GM18951 (cell line): ENCODE data around the gene TAP1.
"Not testable (repeated sequence)": the region's sequence is repeated elsewhere in the genome, so short reads cannot be mapped to it uniquely, and the experiment has no call there.

Source experiments
- POLR2A ChIP-seq: IDR thresholded peaks from 4 replicates; pipeline ENCODE4 v1.6.1; 2011; ENCODE audit warnings: mild to moderate bottlenecking; ENCODE audit not compliant: insufficient read length, insufficient read depth; ENCODE audit errors: extremely low read depth
- in situ Hi-C: fragments of 300-500 bp; cut with MboI; formaldehyde crosslinking; loops from one replicate; pipeline ENCODE4 v1.12.0; 2022; ENCODE audit warnings: low sequenced_read_pairs, mixed read lengths, inconsistent platforms; ENCODE audit not compliant: unreplicated experiment

The TAP1 gene, protein sequence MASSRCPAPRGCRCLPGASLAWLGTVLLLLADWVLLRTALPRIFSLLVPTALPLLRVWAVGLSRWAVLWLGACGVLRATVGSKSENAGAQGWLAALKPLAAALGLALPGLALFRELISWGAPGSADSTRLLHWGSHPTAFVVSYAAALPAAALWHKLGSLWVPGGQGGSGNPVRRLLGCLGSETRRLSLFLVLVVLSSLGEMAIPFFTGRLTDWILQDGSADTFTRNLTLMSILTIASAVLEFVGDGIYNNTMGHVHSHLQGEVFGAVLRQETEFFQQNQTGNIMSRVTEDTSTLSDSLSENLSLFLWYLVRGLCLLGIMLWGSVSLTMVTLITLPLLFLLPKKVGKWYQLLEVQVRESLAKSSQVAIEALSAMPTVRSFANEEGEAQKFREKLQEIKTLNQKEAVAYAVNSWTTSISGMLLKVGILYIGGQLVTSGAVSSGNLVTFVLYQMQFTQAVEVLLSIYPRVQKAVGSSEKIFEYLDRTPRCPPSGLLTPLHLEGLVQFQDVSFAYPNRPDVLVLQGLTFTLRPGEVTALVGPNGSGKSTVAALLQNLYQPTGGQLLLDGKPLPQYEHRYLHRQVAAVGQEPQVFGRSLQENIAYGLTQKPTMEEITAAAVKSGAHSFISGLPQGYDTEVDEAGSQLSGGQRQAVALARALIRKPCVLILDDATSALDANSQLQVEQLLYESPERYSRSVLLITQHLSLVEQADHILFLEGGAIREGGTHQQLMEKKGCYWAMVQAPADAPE

DNA sequence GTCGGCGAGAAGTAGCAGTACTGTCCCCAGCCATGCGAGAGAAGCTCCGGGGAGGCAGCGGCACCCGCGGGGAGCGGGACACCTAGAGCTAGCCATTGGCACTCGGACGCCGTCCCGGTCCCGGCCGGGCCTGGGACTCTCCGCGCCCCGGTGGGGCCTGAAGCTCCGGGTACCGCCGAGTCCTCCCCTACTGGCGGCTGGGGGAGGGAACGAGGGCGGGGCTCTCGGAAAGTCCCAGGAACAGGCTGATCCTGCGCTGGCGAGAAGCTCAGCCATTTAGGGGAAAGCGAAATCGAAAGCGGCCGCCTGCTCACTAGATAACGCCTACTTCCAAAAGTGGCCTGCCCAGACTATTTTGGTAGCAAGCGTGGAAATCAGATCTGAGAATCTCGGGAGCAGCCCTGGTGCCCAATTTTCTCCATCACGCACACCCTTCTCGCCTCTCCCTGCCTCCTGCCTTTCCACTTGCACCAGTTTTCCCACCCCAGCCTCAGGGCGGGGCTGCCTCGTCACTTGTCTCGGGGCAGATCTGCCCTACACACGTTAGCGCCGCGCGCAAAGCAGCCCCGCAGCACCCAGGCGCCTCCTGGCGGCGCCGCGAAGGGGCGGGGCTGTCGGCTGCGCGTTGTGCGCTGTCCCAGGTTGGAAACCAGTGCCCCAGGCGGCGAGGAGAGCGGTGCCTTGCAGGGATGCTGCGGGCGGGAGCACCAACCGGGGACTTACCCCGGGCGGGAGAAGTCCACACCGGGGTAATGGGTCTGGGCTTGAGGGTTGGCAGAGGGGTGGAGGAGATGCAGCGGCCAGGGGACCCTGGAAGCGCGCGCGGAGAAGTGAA is at the start of gene TAP1, which contains the start of gene PSMB9:
TSS of gene TAP1 (minus strand) at position 164 of the 835 bp plus-strand sequence. CDS start at position 96, 68 bp downstream.
TSS of gene PSMB9 (plus strand) at position 652 of the 835 bp plus-strand sequence. CDS start at position 690, 38 bp downstream.
- in situ Hi-C loops = no loop called here
- peak; percentile 95 for TF ChIP-seq POLR2A

DNA sequence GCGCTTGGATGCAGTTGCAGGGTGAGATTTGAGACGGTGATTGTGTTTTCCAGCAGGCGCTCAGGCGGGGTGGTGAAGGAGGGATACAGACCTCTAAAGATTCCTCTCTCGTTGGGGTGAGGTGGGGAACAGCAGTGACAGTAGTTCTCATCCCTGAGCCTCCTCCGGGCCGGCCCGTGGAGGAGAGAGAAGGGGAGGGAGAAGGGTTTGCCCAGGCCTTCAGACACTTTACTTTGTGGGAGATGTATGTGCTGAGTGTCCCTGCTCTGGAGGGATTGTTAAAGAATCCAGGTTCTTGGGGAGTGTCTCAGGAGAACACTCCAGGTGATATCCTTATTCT is 41.5 kb upstream of the TAP1 start:
- in situ Hi-C loops = no loop called here
- TF ChIP-seq POLR2A = no peak

DNA sequence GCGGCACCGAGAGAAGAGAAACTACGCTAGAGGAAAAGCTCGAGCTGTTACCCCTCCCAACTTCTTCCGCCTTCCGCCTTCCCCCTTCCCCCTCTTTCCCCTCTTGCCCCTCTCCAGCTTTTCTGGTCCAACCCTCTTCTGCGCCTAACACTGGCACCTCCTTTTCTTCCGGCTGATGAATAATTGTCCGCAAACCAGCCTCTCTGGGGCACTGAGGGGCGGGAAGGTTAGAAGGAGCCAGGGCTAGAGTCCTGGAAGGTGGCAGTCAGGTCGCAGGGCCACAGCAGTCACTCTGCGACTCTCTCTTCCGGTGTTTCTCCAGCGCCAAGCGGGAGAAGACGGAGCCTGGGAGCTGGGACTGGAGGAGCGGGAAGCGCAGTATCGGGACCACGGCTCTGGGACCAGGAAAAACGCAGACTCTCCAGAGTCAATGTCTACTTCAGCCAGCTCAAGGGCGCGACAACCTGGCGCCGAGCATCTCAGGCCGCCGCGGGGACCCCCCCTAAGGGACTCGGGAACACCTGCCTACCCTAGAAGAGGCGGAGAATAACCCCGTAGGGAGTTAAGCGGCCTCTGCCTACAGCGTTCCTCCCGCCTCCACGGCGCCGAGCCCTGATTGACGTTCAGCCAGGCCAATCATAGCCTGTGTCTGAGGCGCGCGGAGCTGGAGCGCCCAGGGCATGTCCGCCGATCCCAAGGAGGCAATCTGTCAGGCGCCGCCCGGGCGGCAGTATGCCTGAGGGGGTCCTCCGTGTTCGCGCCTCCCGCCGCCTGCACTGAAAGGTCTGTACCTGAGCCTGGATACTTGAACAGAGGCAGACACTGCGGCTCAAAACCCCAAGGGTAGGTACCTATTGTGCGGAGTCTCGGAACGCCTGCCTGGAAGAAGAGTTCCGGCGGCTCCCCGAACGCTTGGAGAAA is 40.8 kb upstream of the TAP1 start:
- peak; percentile 85 for TF ChIP-seq POLR2A
- in situ Hi-C loops = no loop called here

DNA sequence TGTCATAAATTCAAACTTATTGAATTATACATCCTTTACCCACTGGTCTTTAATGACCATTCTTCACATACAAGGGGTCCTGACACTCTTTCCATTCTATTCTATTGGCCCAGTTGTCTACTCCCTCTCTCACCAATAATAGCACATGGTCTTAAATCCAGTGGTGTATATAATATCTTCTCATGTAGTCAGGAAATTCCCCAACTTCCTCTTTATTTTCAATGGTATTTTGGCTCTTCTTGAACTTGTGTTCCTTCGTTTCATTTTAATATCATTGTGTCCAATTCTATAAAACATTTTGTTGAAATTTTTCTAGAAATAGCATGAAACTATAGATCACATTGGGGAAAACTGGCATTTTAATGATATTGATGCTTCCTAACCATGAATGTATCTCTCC is 37.3 kb upstream of the TAP1 start:
- TF ChIP-seq POLR2A = no peak

DNA sequence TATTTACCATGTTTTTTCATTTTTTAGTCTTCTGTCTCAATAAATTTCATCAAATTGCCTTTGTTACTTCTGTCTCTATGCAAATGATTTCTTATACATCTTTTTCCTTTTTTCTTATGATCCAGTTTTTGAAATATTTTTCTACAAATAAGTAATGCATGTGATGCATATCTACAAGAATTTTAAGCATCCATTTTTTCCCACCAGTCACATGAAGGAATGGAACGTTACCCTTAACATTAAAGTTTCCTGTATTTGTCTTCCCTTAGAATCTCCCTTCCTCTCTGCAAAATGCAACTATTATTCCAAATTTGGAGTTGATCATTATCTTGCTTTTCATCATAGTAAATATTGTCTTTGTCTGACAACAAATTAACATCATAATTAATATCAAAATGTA is 36.0 kb upstream of the TAP1 start:
- in situ Hi-C loops = loop anchor here (5.0 kb wide), 2 partner anchors 53 to 83 kb away; partner anchors contain the start of gene HLA-DMB
- TF ChIP-seq POLR2A = no peak

More for the DNA sequence above, 37.3 kb upstream of the TAP1 start:
- in situ Hi-C loops = no loop called here

DNA sequence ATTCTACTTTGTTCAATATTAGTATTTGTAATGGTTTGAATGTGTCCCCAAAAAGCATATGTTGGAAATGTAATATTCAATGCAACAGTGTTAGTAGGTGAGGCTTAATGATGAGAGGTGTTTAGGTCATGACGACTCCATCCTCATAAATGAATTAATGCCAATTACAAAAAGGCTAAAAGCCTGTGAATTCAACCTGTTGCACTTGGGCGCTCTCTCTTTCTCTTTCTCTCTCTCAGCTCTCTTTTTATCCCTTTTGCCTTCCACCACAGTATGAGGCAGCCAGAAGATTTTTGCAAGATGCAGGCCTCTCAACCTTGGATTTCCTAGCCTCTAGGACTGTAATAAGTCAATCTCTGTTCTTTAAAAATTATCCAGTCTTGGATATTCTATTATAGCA is 35.1 kb upstream of the TAP1 start:
- no peak for TF ChIP-seq POLR2A

DNA sequence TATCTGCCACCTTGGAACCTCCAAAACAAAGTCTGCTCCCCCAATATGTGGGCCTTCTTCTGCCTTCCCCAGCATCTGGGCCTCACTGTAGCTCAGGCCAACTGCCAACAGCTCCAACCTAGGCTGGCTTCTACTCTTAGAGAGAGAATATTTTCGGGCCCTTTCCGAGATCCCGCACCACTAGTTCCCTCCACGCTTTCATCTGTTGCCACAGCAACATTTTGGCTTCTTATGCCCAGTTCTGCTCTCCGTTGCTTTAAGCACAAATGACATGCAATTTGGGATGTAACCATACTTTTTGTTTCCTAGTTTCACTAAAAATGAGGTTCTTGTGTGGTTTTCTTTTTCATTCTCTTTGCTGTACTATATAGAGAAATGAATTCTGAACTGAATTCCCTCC is 34.1 kb upstream of the TAP1 start:
- in situ Hi-C loops = loop anchor here (5.0 kb wide), 2 partner anchors 55 to 85 kb away; partner anchors contain the start of gene HLA-DMB
- no peak for TF ChIP-seq POLR2A

More for the DNA sequence above, 35.1 kb upstream of the TAP1 start:
- in situ Hi-C loops = loop anchor here (5.0 kb wide), 2 partner anchors 54 to 84 kb away; partner anchors contain the start of gene HLA-DMB

DNA sequence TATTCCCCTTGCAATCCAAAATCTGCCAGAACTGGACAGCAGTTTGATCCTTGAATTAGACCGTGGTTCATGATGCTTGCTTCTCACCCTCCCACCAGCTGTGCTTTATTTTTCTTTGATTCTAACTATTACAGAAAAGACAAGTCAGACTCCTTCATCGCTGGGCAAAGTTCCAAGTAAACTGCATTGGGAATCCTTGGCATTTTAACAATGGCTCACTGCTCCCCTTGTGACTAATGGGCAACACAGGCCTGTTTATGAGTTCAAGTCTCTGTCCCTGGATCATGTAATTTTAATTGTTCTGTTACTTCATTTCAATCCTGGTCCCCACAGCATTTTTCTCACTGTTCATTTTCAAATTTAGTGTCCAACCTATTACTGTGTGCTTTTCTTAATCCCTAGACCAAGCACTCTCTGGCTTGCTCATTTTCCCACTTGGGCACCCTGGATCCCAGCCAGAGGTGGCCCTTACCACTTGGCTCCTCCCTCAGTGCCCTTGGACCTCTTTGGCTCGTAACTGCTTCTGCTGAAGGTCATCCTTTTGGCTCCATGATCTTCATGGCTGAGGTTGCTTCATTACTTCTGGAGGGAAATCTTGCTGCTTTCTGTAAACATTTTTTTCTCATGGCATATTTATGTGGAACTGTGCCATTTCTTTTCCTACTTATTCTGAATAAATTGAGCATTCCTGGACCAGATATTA is 33.3 kb upstream of the TAP1 start:
- TF ChIP-seq POLR2A = no peak
- in situ Hi-C loops = loop anchor here (5.0 kb wide), 2 partner anchors 55 to 85 kb away; partner anchors contain the start of gene HLA-DMB

DNA sequence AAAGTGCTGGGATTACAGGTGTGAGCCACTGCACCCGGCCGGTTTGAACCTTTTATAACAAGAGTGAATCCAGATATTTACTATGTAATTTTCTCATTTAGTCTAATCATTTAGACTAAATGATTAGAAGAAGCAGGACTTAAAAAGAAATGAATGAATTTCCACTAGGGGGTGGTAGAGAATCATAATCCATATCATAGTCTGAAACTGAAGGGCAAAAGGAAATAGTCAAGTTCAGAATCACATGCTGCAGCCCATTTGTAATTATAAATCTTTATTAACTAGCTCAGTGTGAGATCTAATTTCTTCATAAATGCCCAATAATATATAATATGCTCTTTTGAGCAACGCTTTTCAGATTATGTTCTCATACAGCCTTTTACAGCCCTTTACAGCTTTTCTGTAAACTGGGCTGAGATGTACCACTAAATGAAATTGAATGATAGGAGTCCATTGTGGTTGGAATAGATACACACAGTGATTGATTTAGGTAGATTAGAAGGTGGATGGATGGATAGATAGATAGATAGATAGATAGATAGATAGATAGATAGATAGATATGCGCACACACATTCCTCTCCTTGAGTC is 32.3 kb upstream of the TAP1 start:
- in situ Hi-C loops = loop anchor here (5.0 kb wide), 2 partner anchors 57 to 87 kb away; partner anchors contain the start of gene HLA-DMB
- TF ChIP-seq POLR2A = no peak

DNA sequence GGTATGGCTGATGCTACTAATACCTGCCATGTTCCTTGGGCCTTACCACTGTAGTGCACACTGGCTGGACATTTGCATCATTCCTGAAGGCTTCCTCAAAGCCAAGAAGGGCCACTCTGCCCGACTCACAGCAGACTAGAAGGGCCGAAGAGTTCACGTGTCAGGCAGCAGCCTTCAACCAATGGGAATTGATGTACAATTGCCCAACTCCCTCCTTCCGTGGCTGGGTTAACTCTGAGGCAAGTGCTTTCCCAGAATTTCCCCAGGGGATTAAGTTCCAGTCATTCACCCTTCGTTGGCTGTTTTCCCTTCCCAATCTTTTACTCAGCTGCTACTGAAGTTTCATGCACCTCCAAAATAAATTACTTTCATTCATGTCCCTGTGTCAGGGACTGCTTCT is 30.3 kb upstream of the TAP1 start:
- TF ChIP-seq POLR2A = no peak
- in situ Hi-C loops = no loop called here

DNA sequence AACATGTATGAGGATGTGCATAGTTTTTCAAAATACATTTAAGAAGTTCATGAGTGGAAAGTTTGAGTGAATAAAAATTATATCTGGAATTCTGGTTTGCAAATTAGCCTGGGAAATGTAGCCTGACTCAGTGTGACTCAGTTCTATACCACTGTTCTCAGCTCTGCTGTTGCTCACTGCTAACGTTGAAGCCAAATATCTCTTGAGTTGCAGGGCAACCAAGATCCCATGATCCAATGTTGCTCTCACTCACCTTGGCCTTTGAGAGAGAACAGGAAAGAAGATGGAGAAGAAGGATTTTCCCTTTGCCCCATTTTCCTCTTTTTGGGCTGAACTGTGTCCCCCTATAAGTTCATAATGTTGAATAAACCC is 29.4 kb upstream of the TAP1 start:
- in situ Hi-C loops = no loop called here
- TF ChIP-seq POLR2A = no peak

DNA sequence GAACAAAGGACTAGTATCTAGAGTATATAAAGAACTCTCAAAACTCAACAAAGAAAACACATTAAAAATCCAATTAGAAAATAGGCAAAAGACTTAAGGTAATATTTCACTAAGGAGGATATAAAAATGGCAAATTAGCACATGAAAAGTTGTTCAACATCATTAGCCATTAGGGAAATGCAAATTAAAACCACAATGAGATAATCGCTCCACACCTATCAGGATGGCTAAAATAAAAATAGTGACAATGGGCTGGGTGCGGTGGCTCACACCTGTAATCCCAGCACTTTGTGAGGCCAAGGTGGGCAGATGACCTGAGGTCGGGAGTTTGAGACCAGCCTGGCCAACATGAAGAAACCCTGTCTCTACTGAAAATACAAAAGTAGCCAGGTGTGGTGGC is 27.5 kb upstream of the TAP1 start:
- in situ Hi-C loops = not testable (repeated sequence)
